Astrocyte of the hippocampus (primary cell): ENCODE measurements around the gene IFNA7.
"Not testable (repeated sequence)": the region's sequence is repeated elsewhere in the genome, so short reads cannot be mapped to it uniquely, and the experiment has no call there.

ENCODE experiments used
- DNase-seq: peaks from one replicate; pipeline ENCODE4 v3.0.0; 2011; ENCODE audit warnings: low read depth, low spot score

IFNA7 gene

GRCh38 chr9:21182810-21183736 is 18.9 kb downstream of the IFNA7 start:
- peak; percentile 5 for DNase-seq

DNA sequence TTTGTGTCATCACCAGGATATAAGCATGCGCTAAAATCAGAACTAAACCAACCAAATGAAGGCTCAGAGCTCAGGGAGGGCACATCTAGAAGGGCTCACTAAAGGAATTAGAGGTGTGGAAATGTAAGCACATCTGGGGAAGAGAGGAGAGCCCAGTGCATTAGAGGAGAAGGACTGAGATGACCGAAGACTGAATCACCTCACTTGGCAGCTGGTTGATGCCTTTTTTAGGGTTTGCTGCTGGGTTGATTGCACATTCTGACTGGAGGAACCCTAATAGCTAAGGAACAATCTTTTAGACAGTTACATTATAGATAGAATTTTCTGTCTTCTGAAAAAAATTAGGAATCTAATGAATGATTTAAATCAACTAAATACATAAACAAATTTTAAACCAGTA is 27.3 kb downstream of the IFNA7 start:
- no peak for DNase-seq

DNA sequence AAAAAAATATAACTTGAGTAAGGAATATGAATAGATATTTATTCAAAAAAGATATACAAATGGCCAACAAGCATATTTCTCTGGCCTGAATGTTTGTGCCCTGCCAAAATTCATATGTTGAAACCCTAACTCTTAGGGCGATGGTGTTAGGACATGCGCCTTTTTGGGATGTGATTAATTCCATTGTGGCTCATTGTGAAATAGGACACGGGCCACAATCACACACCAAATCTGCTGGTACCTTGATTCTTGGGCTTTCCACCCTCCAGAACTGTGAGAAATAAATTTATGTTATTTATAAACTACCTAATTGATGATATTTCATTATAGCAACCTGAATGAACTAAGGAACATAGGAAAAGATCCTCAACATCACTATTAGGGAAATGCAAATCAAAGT is 29.8 kb downstream of the IFNA7 start:
- no peak for DNase-seq

GRCh38 chr9:21171351-21171750 is 30.7 kb downstream of the IFNA7 start:
- DNase-seq, result no peak

- DNase-seq, result not testable (repeated sequence)
These were observed 35.4 kb downstream of the IFNA7 start, which contains the start of gene IFNA21 for GRCh38 chr9:21166560-21166959. TSS of gene IFNA21 (minus strand) at chr9:21166660. CDS start at chr9:21166612, 48 bp downstream.

- DNase-seq, result no peak
These were observed 36.5 kb downstream of the IFNA7 start for GRCh38 chr9:21165516-21165915.

DNA sequence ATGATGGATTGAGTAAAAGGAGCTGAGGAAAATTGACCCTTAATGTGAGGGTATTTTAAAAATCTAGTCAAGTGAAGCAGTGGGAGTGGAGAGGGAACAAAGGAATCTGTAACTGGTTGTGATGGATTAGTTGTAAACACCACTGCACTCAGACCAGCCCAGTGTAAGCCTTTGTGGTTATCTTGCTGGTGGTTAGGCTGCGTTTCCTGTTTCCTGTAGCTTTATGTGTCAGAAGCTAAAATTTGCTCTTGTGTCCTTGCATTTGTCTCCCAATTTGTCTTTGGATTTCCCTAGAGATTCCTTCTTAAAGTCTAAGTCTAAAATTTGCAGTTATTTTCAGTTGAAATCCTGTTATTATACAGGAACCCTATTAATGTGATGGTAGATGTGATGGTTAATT is 41.8 kb downstream of the IFNA7 start:
- peak; percentile 24 for DNase-seq

DNA sequence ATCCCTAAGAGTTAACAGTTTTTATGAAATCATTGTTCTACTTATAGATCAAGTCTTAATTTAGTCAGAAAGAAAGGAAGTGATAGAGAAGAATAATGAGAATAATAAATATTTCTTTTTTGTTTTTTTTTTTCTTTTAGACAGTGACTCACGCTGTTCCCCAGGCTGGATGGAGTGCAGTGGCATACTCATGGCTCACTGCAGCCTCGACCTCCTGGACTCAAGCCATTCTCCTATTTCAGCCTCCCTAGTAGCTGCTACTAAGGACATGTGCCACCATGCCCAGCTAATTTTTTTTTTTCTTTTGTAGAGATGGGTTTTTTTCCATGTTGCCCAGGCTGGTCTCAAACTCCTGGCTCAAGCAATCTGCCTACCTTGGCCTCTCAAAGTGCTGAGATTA is 46.5 kb downstream of the IFNA7 start:
- peak; percentile 7 for DNase-seq

GRCh38 chr9:21154018-21154608 is 47.9 kb downstream of the IFNA7 start:
- peak; percentile 48 for DNase-seq

DNA sequence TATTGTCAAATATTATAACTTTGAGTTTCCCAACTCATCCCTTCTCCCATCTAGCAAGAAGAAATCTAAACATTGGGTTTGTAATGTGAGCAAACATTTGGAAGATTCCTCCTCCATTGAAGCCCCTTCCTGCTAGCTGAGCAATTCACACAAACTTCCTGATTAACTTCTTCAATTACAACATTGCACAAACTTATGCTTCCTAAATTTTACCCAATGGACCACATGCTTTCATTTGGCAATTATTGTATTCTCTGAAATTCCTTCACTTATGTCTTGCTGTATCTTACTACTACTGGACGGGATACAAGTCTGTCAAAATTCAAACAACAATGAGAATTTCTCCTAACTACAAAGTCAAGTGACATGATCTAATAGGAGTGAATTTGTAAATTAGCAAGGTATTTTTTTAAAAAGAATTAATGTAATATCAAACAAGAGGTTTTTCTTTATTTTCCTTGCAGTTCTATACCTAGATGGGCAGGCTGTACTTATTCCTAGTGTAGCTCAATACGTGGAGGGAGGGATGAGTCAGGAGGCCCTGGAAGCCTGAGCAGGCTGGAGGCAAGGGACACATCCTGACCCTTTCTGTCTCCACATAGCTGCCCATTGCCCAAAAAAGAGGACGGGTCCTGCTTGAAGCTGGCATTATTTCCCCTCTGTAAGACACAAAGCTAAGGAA is 48.5 kb downstream of the IFNA7 start:
- peak; percentile 41 for DNase-seq
